Lower leg skin (tissue), 4 donors: ENCODE data around the gene LMAN2. TPM values are rescaled to one million over a fixed set of nuclear protein-coding genes. Genes with fewer than 3 reads are reported as not detected.

ENCODE experiments used
- DNase-seq, 2 donors: peaks; one replicate each; pipeline ENCODE4 v3.0.0-alpha.2; 2019; ENCODE audit warnings: low spot score in 2 of 2
- H3K4me3 ChIP-seq: fragments of 200-600 bp; sonication (generic); 2 replicates; pipeline ENCODE4 v1.5.1; 2017; ENCODE audit warnings: mild to moderate bottlenecking, low read depth; ENCODE audit not compliant: poor library complexity, severe bottlenecking
- CTCF ChIP-seq, 3 donors: fragments of 450-650 bp; IDR thresholded peaks; one replicate each; pipeline ENCODE4 v1.5.1; 2016; ENCODE audit warnings: antibody characterized with exemption in 3 of 3, mild to moderate bottlenecking in 3 of 3, moderate library complexity in 2 of 3
- POLR2A ChIP-seq, 2 donors: fragments of 450-650 bp; IDR thresholded peaks; one replicate each; pipeline ENCODE4 v1.6.1; 2016 to 2017; ENCODE audit warnings: antibody characterized with exemption in 2 of 2, mild to moderate bottlenecking in 1 of 2, moderate library complexity in 1 of 2
- WGBS, 2 donors: methylation state at CpG; one replicate each; pipeline ENCODE4 v1.1.5; 2018; 5-methylcytosine and 5-hydroxymethylcytosine counted together
- intact Hi-C: fragments of 100-400 bp; cut with DNase I; formaldehyde crosslinking; loops from one replicate; pipeline ENCODE4 v1.15.0; 2023; ENCODE audit warnings: low total_unique reads
- total RNA-seq, 4 donors: library from RNA; depleted of rRNA; stranded (reverse); fragments of >200 nt; gene quantifications; one replicate each; pipeline ENCODE4 v1.1.0, GENCODE V29; 2016

The LMAN2 gene
- total RNA-seq, 4 donors from 2014 or later: 139 to 191 (median 166) TPM

DNA sequence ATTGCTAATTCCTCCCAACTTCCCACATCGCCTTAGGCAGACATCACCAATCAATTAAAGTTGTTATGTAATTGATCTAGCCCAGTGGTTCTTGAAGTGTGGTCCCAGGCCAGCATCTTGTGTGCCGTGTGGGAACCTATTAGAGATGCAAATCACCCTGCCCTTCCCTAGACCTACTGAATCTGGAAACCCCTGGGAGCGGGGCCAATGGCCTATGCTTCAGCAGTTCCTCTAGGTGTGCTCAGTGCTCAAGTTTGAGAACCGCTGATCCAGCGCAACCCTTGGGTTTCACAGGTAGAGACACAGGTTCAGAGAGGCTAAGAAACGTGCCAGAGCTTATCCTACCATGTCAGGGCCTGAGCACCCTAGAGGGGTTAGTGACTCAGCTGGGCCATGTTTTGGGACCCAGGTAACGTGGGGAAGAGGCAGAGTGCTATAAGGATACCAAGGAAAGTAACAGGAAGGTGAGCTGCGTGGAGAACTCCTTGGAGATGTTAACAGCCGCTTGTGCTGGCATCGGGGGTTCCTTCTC, 37.1 kb upstream of the LMAN2 start:
- no peak for DNase-seq
- intact Hi-C loops: no loop called here
- WGBS, 2 donors: 56 to 65% methylated on average over 10 of the region's 10 CpGs
- no peak overlapping the region for H3K4me3 ChIP-seq
- TF ChIP-seq POLR2A (IDR thresholded peaks at IDR 0.05) (no peak), CTCF (IDR thresholded peaks at IDR 0.05) (no peak)

GRCh38 chr5:177387405-177387804, 35.9 kb upstream of the LMAN2 start:
- no peak overlapping the region for H3K4me3 ChIP-seq
- DNase-seq: no peak
- intact Hi-C loops: no loop called here
- 89 to 90% methylated on average over 14 of the region's 14 CpGs for WGBS, 2 donors
- TF ChIP-seq CTCF (IDR thresholded peaks at IDR 0.05) (no peak), POLR2A (IDR thresholded peaks at IDR 0.05) (no peak)

DNA sequence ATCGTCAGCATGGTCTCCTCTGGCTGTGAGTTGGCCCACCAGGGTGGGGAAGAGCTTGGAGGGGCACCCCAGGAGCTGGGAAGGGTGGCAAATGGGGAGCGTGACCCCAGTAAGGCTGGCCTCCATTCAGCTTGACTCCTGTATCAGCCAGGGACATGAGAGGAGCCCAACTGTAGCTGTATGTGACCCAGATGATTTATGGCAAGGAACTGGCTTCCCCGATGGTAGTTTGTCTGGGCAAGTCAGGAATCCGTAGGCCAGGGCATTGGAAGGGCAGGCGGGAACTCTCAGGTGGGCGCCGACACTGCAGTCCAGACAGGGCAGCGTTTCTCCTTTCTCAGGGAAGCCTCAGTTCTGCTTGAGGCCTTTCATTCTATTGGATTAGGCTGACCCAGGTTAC, 35.1 kb upstream of the LMAN2 start:
- intact Hi-C loops: no loop called here
- TF ChIP-seq CTCF (IDR thresholded peaks at IDR 0.05) (no peak), POLR2A (IDR thresholded peaks at IDR 0.05) (no peak)
- 64 to 77% methylated on average over 7 to 8 of the region's 8 CpGs for WGBS, 2 donors
- H3K4me3 ChIP-seq: no peak overlapping the region
- DNase-seq: no peak

GRCh38 chr5:177385720-177386119, 34.3 kb upstream of the LMAN2 start:
- intact Hi-C loops: no loop called here
- TF ChIP-seq POLR2A (IDR thresholded peaks at IDR 0.05) (no peak), CTCF (IDR thresholded peaks at IDR 0.05) (no peak)
- WGBS, 2 donors: 74 to 79% methylated on average over 7 to 11 of the region's 11 CpGs
- no peak for DNase-seq
- H3K4me3 ChIP-seq: no peak overlapping the region

DNA sequence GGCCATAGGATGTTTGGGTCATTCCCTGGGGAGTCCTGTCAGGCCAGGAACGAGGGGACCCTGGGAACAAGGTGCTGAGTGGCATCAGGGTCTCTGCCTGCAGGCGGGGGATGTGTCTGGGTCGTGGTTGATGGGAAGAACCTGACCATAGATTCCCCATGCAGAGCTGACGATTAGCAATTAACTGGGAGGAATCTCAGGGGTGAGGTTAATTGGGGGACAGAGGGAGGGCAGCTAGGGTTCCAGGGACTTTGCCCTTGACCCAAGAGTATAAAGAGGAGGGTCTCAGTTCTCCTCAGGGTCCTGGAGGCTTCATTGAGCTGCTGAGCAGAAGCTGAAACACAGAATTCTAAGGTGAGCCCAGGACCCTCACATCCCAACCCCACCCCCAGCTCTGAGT, 32.7 kb upstream of the LMAN2 start, which contains the start of gene SLC34A1:
Gene SLC34A1 (plus strand): TSS at position 301 of the 400 bp plus-strand sequence. CDS start 1,308 bp downstream, outside the sequence.
- TF ChIP-seq CTCF (IDR thresholded peaks at IDR 0.05) (no peak), POLR2A (IDR thresholded peaks at IDR 0.05) (no peak)
- H3K4me3 ChIP-seq: no peak within 1 kb of the TSS
- 77 to 95% methylated on average over 4 of the region's 4 CpGs for WGBS, 2 donors
- DNase-seq: no peak
- intact Hi-C loops: no loop called here

DNA sequence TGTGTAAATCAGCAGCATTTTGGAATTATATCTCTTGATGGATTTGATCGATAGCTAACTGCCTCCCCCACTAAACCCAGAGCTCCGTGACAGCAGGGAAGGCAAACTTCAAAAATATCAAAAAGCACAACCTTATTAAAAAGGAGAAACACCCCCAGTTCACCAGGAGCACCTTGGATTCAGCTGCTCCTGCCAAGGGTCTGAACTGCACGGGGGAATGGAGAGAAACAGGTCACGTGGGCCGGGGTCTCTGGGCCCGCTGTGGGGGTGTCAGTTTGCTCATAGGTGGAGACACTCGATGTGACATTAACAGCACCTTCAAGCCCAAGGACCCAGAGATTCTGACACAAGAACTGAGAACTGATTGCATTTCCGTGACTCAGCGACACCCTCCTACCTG, 31.7 kb upstream of the LMAN2 start:
- WGBS, 2 donors: 78 to 80% methylated on average over 9 of the region's 9 CpGs
- no peak overlapping the region for H3K4me3 ChIP-seq
- TF ChIP-seq CTCF (IDR thresholded peaks at IDR 0.05) (no peak), POLR2A (IDR thresholded peaks at IDR 0.05) (no peak)
- intact Hi-C loops: no loop called here
- DNase-seq: no peak
